GM10266 (cell line): ENCODE measurements around the gene XXYLT1.

Source experiments
- DNase-seq: peaks from one replicate; pipeline ENCODE4 v3.0.0; 2012; ENCODE audit errors: extremely low spot score
- TF ChIP-seq, protein P1 (sequence below): IDR thresholded peaks from 2 replicates; pipeline ENCODE4 v1.5.1; 2012; ENCODE audit warnings: mild to moderate bottlenecking, low read depth; ENCODE audit not compliant: control insufficient read depth, insufficient read depth; ENCODE audit errors: missing control alignments

Gene XXYLT1

GRCh38 chr3:195160908-195161434 is 110.0 kb downstream of the XXYLT1 start:
- no peak for DNase-seq
- TF ChIP-seq, protein P1, sequence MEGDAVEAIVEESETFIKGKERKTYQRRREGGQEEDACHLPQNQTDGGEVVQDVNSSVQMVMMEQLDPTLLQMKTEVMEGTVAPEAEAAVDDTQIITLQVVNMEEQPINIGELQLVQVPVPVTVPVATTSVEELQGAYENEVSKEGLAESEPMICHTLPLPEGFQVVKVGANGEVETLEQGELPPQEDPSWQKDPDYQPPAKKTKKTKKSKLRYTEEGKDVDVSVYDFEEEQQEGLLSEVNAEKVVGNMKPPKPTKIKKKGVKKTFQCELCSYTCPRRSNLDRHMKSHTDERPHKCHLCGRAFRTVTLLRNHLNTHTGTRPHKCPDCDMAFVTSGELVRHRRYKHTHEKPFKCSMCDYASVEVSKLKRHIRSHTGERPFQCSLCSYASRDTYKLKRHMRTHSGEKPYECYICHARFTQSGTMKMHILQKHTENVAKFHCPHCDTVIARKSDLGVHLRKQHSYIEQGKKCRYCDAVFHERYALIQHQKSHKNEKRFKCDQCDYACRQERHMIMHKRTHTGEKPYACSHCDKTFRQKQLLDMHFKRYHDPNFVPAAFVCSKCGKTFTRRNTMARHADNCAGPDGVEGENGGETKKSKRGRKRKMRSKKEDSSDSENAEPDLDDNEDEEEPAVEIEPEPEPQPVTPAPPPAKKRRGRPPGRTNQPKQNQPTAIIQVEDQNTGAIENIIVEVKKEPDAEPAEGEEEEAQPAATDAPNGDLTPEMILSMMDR: no peak

DNA sequence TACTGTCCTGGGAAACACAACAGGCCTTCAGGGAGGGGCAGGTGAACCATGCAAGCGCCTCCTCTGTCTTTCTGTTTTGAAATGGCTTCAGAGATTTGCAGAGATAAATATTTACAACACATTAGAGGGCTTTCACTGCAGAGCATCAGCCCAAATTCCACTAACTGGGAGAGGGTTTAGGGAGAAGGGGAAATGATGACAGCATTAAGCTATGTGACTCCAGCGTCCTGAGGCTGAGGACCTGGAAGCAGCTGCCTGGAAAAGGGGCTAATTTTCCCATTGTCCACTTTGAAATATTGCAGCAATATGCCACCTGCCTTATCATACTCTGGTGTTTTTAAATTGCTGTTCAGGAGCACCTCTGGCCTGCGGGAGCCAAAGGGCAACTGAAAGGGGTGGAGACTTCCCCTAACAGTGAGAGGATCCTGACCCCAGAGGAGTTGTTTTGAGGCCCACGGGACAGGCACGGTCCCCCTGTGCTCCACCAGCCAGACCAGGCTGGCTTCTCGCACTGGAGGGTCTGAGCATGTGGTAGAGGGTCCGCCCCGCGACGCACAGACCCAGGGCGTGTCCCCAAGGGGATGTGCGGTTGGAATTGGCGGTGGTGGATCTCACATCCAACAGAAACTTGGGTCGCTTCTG is 110.6 kb downstream of the XXYLT1 start:
- no peak for DNase-seq
- TF ChIP-seq, protein P1: no peak

- no peak for DNase-seq
- TF ChIP-seq, protein P1: no peak
Measured at GRCh38 chr3:195159814-195160165, 111.2 kb downstream of the XXYLT1 start.

DNA sequence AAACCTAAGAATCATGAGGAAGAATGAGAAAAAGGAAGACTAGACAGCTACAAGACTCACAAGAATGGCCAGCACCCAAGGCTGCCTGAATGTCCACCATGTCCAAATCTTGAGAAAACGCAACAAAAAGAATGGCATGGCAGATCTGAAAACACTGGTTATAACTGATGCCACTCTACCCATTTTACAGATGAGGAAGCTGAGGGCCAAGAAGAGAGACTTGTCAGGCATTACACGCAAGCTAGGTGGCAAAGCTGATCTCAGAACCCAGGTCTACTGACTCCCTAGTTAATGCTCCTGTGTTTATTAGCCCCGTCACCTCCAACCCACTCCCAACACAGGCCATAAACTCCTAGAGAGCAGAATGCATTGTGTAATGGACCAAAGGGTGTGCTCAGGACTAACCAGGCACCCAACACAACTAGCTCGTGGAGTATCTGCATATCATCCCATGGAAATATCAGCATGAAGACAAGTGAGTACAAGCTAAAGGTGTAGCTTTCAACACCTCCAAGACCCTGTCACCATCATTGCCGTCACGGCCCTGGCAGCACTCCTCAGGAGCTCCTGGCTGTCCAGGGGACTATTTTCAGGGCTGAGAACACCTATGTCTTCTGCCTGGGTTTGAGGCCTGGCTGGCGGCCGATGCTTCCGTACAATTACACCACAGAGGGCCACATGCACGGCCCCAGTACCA is 111.7 kb downstream of the XXYLT1 start:
- TF ChIP-seq, protein P1: no peak
- DNase-seq: no peak

DNA sequence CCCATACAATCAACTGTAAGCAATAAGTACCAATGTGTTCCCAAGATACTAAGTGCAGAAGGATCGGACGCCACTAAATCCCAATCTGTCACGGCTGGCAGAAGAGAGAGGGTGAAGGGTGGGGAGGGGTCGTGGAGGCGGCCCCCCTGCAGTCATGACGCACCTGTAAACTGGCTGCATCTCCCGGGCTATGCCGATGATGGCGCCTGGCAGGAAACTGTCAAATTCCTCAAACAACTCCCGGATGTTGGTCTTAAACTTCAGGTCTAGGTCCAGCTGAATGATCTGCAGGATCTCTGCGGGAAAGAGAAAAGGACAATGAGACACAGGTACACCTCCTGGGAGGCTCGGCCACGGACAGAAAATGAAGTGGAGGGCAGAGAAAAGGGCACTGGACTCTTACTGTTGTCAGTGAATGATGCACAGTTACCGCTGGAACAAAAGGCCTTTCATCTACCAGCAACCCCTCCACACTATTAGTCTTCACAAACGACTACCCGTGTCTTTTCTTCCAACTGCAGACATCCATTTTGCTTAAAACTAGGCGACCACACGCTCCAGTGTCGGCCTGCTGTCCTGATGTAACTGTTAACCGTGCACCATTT is 114.6 kb downstream of the XXYLT1 start:
- no peak for DNase-seq
- TF ChIP-seq, protein P1: no peak

DNA sequence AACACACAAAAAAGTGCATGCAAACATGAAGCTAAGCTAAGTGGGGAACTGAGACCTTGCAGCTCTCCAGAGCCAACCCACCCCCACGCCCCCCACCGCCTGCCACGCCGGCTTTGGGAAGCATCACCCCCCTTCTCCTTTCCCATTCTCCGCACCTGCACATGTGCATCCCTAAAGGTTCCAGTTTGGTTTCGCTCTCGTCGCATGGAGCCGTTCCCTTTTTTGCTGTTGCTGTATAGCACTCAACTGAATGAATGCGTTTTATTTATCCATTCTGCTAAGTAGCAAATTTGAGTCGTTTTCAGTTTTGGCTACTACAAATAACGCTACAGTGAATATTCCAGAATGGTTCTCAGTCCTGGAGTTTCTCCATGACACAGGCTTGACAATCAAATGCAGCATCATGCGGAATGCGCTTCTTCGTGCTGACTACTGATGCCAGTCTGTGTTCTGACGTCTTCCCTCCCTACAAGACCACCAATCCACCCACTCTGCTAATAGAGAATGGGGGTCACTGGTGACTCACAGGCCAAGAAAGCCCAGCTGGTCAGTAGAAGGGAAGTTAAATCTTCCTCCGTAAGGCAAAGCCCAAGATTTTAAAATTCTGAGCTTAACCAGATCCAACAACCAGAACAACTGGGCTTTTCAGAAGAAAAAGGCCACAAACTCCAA is 115.3 kb downstream of the XXYLT1 start:
- TF ChIP-seq, protein P1: no peak
- no peak for DNase-seq
